Fibroblast of mammary gland (primary cell): Measurements from ENCODE around the gene DNMT3B.

Experiments used
- DNase-seq: peaks from one replicate; pipeline ENCODE4 v3.0.0-alpha.2; 2010; ENCODE audit warnings: low read depth
- H3K4me3 ChIP-seq: 2 replicates; pipeline ENCODE4 v1.5.1; 2011; ENCODE audit warnings: low read depth, mild to moderate bottlenecking, low read length, moderate library complexity; ENCODE audit not compliant: control insufficient read depth
- TF ChIP-seq, protein P1 (sequence below): conservative IDR thresholded peaks from 2 replicates; pipeline ENCODE4 v1.5.1; 2011; ENCODE audit warnings: low read depth, low read length, inconsistent platforms; ENCODE audit not compliant: control insufficient read depth, insufficient read depth

The DNMT3B gene

GRCh38 chr20:32855387-32855786 is 93.2 kb downstream of the DNMT3B start:
- TF ChIP-seq, protein P1, sequence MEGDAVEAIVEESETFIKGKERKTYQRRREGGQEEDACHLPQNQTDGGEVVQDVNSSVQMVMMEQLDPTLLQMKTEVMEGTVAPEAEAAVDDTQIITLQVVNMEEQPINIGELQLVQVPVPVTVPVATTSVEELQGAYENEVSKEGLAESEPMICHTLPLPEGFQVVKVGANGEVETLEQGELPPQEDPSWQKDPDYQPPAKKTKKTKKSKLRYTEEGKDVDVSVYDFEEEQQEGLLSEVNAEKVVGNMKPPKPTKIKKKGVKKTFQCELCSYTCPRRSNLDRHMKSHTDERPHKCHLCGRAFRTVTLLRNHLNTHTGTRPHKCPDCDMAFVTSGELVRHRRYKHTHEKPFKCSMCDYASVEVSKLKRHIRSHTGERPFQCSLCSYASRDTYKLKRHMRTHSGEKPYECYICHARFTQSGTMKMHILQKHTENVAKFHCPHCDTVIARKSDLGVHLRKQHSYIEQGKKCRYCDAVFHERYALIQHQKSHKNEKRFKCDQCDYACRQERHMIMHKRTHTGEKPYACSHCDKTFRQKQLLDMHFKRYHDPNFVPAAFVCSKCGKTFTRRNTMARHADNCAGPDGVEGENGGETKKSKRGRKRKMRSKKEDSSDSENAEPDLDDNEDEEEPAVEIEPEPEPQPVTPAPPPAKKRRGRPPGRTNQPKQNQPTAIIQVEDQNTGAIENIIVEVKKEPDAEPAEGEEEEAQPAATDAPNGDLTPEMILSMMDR = no peak
- DNase-seq = no peak
- no peak overlapping the region for H3K4me3 ChIP-seq

DNA sequence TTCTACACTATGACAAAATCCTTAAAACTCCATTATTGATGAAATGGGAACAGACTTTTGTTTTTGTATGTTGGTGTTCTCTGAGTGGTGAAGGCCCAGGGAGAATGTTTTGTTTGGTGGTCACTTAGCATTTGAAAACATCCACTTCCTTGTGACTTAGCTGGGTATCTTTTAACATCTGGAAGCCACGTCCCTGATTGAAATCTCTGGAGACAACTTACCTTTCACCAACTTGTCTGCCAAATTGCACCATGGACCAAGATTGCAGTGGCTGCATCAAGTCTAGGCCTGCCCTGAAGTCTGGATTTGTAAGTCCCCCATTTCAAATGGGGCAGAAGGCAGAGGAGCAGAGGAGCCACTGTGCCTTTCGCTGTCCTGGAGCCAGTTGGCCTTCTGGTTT is 96.0 kb downstream of the DNMT3B start:
- DNase-seq = peak; percentile 7

More for the DNA sequence above, 96.0 kb downstream of the DNMT3B start:
- no peak overlapping the region for H3K4me3 ChIP-seq
- TF ChIP-seq, protein P1 = no peak
